ENCODE data around the gene MRPL44. TPM values are rescaled to one million over a fixed set of nuclear protein-coding genes. Genes with fewer than 3 reads are reported as not detected.

Gene MRPL44
- total RNA-seq, 1 experiment from 2014 or later = 24.8 TPM

- Histone ChIP-seq H3K27ac (ENCODE audit: low read length) (no peak overlapping the region), H3K4me2 (ENCODE audit: low read length) (no peak overlapping the region), H4K20me1 (ENCODE audit: low read length) (no peaks in the 10 kb centered on the region; the same call in 1 of the 2 replicates), H3K36me3 (ENCODE audit: low read depth, low read length) (0 out of 2 replicates have a peak, but pooled peaks cover 7% of the 10 kb centered on the region), H3K9me2 (replicated peaks; ENCODE audit: low read length) (no peaks in the 10 kb centered on the region), H3K9me3 (ENCODE audit: low read length) (no peaks in the 10 kb centered on the region), H2AFZ (ENCODE audit: low read length) (no peak overlapping the region), H3K27me3 (ENCODE audit: low read length) (no peaks in the 10 kb centered on the region), H3K4me3 (ENCODE audit: low read length) (no peak overlapping the region), H3F3A (ENCODE audit: low read length, unreplicated experiment) (no peaks in the 10 kb centered on the region), H3K9ac (ENCODE audit: low read length) (no peak overlapping the region), H3K4me1 (ENCODE audit: insufficient read depth, low read length) (peaks cover 7% of the 10 kb centered on the region; the same call in 1 of the 2 replicates), H3K79me2 (ENCODE audit: low read length) (peaks cover 75% of the 10 kb centered on the region)
- ATAC-seq (peak; percentile 52; the same call in 1 of the 2 replicates), DNase-seq (no peak)
- POLR2A ChIA-PET (ENCODE audit: unreplicated experiment) = no interaction called here
- no TSS peak for BruUV-seq (replicated peaks)
- intact Hi-C loops (cut with micrococcal nuclease) = no loop called here
- no peak for TF ChIP-seq CTCF (conservative IDR thresholded peaks at IDR 0.05; ENCODE audit: low read depth, low read length)
- TF ChIP-seq EZH2 (IDR thresholded peaks at IDR 0.05; ENCODE audit: low read length, unreplicated experiment) = no peak
- no peak for TF ChIP-seq EZH2phosphoT487 (IDR thresholded peaks at IDR 0.05; ENCODE audit: borderline replicate concordance, low read length)
- CTCF ChIA-PET = no interaction called here
These were observed 36.1 kb upstream of the MRPL44 start for GRCh38 chr2:223921204-223921603.

- Histone ChIP-seq H4K20me1 (ENCODE audit: low read length) (no peaks in the 10 kb centered on the region; the same call in 1 of the 2 replicates), H3K79me2 (ENCODE audit: low read length) (peaks cover 80% of the 10 kb centered on the region), H2AFZ (ENCODE audit: low read length) (no peak overlapping the region)
These were observed 35.0 kb upstream of the MRPL44 start for GRCh38 chr2:223922308-223922707.

More at GRCh38 chr2:223922308-223922707, 35.0 kb upstream of the MRPL44 start:
- BruUV-seq (replicated peaks) = no TSS peak
- TF ChIP-seq EZH2 (IDR thresholded peaks at IDR 0.05; ENCODE audit: low read length, unreplicated experiment) (no peak), EZH2phosphoT487 (IDR thresholded peaks at IDR 0.05; ENCODE audit: borderline replicate concordance, low read length) (no peak), CTCF (conservative IDR thresholded peaks at IDR 0.05; ENCODE audit: low read depth, low read length) (no peak)
- ChIA-PET POLR2A (ENCODE audit: unreplicated experiment) (no interaction called here), CTCF (no interaction called here)
- Histone ChIP-seq H3K9ac (ENCODE audit: low read length) (no peak overlapping the region), H3K36me3 (ENCODE audit: low read depth, low read length) (peaks cover 5% of the 10 kb centered on the region), H3K27ac (ENCODE audit: low read length) (no peak overlapping the region), H3F3A (ENCODE audit: low read length, unreplicated experiment) (no peaks in the 10 kb centered on the region), H3K4me1 (ENCODE audit: insufficient read depth, low read length) (peaks cover 7% of the 10 kb centered on the region; the same call in 1 of the 2 replicates), H3K27me3 (ENCODE audit: low read length) (no peaks in the 10 kb centered on the region), H3K9me3 (ENCODE audit: low read length) (no peaks in the 10 kb centered on the region), H3K9me2 (replicated peaks; ENCODE audit: low read length) (no peaks in the 10 kb centered on the region), H3K4me3 (ENCODE audit: low read length) (no peak overlapping the region), H3K4me2 (ENCODE audit: low read length) (no peak overlapping the region)
- DNase-seq (no peak), ATAC-seq (no peak)
- intact Hi-C loops (cut with micrococcal nuclease) = no loop called here
